ENCODE data around the gene PPP6R1. TPM values are rescaled to one million over a fixed set of nuclear protein-coding genes. Genes with fewer than 3 reads are reported as not detected.

The PPP6R1 gene
- total and polyA plus RNA-seq, 8 donors: 15.3 to 33.1 (median 21.5) TPM

- no peak overlapping the region for H3K27ac ChIP-seq
- ATAC-seq (no peak), FAIRE-seq (no peak), DNase-seq (peak in 1 of 6 donors; percentile 5)
- no peaks in the 10 kb centered on the region for H3K9me3 ChIP-seq
- no peaks in the 10 kb centered on the region for H3K4me1 ChIP-seq
- H3K4me3 ChIP-seq: no peak overlapping the region
- no peaks in the 10 kb centered on the region for H3K27me3 ChIP-seq
- peaks cover 4 to 62% (median 33%) of the 10 kb centered on the region in 3 donors for H3K36me3 ChIP-seq
- no peak for TF ChIP-seq CTCF (IDR thresholded peaks at IDR 0.05)
- intact Hi-C loops (cut with DNase I): no loop called here
- WGBS, 2 donors: 85 to 91% methylated on average over 12 of the region's 12 CpGs
Measured at GRCh38 chr19:55244004-55244680, 14.7 kb downstream of the PPP6R1 start.

GRCh38 chr19:55242517-55242916 is 16.3 kb downstream of the PPP6R1 start:
- FAIRE-seq: no peak
- peaks cover 5 to 77% (median 38%) of the 10 kb centered on the region in 3 donors for H3K36me3 ChIP-seq
- DNase-seq: no peak
- no peaks in the 10 kb centered on the region for H3K9me3 ChIP-seq
- WGBS, 2 donors: 84 to 87% methylated on average over 7 of the region's 7 CpGs
- intact Hi-C loops (cut with DNase I): no loop called here
- no peak for TF ChIP-seq CTCF (IDR thresholded peaks at IDR 0.05)
- no peaks in the 10 kb centered on the region for H3K27me3 ChIP-seq
- H3K4me1 ChIP-seq: no peaks in the 10 kb centered on the region
- ATAC-seq: no peak
- H3K27ac ChIP-seq: no peak overlapping the region
- H3K4me3 ChIP-seq: no peak overlapping the region

- FAIRE-seq: no peak
- no peak for ATAC-seq
- no peak for TF ChIP-seq CTCF (IDR thresholded peaks at IDR 0.05)
- Histone ChIP-seq H3K4me3 (no peak overlapping the region), H3K36me3 (peaks cover 5 to 77% (median 38%) of the 10 kb centered on the region in 3 donors), H3K27ac (no peak overlapping the region), H3K27me3 (no peaks in the 10 kb centered on the region), H3K9me3 (no peaks in the 10 kb centered on the region), H3K4me1 (no peaks in the 10 kb centered on the region)
- peak in 1 of 6 donors; percentile 45 for DNase-seq
- intact Hi-C loops (cut with DNase I): no loop called here
- 92 to 94% methylated on average over 16 of the region's 16 CpGs for WGBS, 2 donors
Measured at GRCh38 chr19:55241935-55242464, 16.8 kb downstream of the PPP6R1 start.

GRCh38 chr19:55241143-55241934 is 17.5 kb downstream of the PPP6R1 start:
- no peaks in the 10 kb centered on the region for H3K27me3 ChIP-seq
- FAIRE-seq (no peak), DNase-seq (peak in 1 of 6 donors; percentile 24), ATAC-seq (peak in 1 of 4 donors; percentile 23)
- intact Hi-C loops (cut with DNase I): no loop called here
- no peak overlapping the region for H3K4me3 ChIP-seq
- no peak for TF ChIP-seq CTCF (IDR thresholded peaks at IDR 0.05)
- H3K4me1 ChIP-seq: no peaks in the 10 kb centered on the region
- 92 to 93% methylated on average over 35 to 37 of the region's 37 CpGs for whole genome bisulfite sequencing, 2 donors
- peaks cover 5 to 80% (median 40%) of the 10 kb centered on the region in 3 donors for H3K36me3 ChIP-seq
- no peaks in the 10 kb centered on the region for H3K9me3 ChIP-seq
- H3K27ac ChIP-seq: no peak overlapping the region

Data from pancreas (tissue), 10 donors.